M059J (cell line): Measurements from ENCODE around the gene HOXA5. TPM values are rescaled to one million over a fixed set of nuclear protein-coding genes. Genes with fewer than 3 reads are reported as not detected.

Experiments used
- DNase-seq: peaks from one replicate; pipeline ENCODE4 v3.0.0-alpha.2; 2012; ENCODE audit warnings: low read depth
- total RNA-seq: library from RNA; depleted of rRNA; stranded (reverse); fragments of >200 nt; shearing (Covaris generic); gene quantifications from 2 replicates; pipeline ENCODE4 v1.2.3, GENCODE V29; 2014; rRNA removed

HOXA5 gene
- 0.69 and 3.0 TPM in 2 replicates for total RNA-seq

- DNase-seq, result peak; percentile 89
Observed at GRCh38 chr7:27143023-27143949, at the start of gene HOXA5. HOXA5 (minus strand) TSS chr7:27143681; CDS start chr7:27143607, 74 bp downstream.

GRCh38 chr7:27192546-27193334 is 49.3 kb upstream of the HOXA5 start:
- DNase-seq, result no peak

GRCh38 chr7:27191833-27192545 is 48.5 kb upstream of the HOXA5 start:
- DNase-seq, result no peak

- DNase-seq, result no peak
Observed at GRCh38 chr7:27191161-27191731, 47.8 kb upstream of the HOXA5 start.

- no peak for DNase-seq
Observed at GRCh38 chr7:27189997-27190748, 46.7 kb upstream of the HOXA5 start.

DNA sequence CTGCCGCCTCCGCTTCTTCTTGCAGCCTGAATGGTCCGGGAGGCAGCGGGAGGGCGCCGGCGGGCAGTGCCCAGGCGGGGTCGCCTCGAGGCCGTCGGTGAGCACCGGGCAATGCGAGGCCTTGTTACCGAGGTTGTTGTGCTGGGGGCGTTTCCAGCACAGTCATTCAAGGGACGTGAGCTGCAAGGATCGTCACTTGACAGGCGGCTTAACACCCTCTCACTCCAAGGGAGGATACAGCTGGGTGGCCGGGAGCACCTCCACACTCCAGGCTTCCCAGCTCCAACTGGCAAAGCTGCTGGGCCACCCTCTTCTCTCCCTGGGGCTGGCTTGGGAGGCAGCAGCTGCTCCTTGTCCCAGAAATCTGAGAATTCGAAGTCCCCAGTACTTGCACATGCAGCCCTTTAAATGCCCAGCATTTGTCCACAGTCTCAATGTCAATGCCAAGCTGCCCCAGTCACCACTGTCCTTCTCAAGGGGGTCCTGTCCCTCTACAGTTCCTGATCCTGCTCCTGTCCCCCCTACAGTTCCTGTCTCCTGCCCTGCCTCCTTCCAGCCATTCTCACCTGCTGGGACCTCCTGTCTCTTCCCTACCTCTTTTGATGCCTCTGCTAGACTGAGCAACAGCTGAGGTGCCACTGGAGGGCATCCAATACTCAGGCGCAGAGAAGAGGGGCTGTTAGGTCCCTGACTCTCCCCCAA is 46.0 kb upstream of the HOXA5 start:
- no peak for DNase-seq

- no peak for DNase-seq
Observed at GRCh38 chr7:27188386-27189294, 45.2 kb upstream of the HOXA5 start.

DNA sequence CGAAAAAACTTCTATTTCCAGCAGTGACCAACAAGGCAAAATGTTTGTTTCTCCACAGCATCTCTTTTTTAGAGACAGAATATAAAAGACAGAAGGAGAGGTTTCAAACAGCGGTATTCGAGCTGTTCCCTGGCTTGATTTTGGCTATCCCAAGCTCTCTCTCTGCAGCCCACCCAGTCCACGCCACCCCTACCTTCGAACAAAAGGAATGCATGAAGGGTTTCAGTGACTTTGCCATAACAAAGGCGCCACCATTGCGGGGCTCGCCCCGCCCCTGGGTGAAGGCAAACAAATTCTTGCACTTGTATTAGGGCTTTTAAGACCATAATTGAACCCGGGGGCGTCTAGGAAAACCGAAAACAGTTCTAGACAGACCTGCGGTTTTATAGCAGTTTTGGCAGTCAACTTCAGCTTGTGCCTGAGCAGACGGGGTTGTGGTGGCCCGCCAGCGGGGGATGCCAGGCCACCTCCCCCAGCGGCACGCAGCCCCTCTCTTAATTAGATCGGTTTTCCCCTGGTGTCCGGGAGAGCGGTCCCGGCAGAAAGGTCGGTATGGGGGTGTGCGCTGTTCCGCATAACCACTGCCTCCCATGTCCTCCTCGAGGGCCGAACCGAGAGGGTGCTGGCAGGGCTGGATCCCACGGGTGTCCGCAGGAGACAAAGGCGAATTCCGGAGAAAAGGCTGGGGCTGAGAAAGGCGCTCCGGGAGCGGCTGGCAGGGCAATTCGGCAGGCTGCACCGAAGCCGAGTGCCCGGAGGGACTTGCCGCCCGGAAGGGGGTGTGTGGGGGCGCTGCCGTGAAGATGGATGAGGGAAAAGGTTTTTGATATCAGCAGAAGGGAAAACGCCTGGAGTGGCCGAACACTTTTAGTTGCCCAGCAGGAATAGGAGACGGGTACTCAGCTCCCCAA is 44.2 kb upstream of the HOXA5 start:
- no peak for DNase-seq

DNA sequence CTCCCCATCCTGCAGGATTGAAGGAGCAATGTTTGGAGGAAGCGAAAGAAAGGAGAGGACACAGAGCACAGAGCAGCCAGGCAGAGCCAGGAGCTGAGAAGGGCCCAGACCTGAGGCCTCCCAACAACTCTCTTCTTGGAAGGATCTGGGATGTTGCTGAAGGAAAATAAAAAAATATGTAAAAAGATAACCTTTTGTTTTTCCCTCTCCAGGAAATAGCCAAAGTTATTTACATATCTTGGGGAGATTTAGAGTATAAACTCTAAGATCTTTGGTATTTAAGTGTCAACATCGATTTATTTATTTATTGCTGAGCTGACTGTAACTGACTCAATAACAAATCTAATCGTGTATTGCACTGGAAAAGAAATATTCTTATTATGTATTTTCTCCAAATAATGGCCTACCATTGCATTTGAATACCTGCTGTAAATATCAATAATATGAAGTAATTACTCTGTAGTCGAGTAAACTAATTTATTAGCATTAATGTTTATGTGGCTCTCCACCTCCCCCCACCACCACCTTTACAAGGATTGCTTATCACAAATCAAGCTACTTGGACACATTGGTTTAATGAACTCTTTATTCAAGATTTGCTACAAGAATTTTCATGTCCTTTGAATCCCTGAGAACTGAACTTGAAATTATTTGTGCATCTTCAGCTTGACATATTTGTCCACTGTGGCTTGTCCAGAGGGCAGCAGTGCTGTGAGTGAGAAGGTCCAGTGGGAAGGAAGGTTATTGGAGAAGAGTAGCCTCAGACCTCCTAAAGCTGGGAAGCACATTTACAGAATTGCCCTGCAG is 43.4 kb upstream of the HOXA5 start:
- no peak for DNase-seq

- DNase-seq, result no peak
Observed at GRCh38 chr7:27185854-27186667, 42.6 kb upstream of the HOXA5 start.

DNA sequence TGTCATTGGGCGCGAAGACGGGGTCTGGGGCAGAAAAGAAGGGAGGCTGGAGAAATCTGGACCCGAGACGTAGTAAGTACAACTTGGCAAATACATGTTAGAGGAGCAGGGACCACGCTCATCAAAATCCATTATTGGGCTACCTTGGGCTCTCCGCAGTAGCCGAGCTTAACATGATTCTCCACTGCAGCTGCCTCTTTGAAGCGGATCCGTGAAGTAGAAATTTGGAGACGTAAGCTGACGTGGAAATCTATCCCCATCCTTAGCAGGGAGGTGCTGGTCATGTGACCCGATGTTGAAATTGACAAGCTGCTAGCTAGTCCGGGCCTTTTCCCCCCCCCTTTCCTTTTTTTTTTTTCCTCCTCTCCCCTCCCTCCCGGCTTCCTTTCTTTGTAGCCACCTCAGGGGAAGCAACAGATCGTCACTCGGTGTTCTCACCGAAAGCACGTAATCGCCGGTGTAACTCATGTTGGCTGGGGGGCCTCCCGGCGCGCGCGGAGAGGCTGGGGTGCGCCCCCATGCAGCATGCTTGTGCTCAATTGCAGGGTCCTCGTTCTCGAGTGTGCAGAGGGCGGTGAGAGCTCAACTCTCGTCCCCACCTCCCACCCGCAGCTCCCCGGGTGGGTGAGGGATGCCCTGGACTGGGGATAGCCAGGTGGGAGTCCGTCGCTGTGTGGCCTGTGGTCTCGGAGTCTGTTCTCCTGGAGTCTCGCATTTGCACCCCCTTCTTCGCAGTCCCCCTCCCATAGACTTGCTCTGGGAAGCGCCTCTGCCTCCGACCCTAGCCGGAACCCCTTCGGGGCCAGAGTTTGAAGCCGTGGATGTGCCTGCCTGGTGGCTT is 41.8 kb upstream of the HOXA5 start, which contains the start of gene HOXA11:
HOXA11 (minus strand) TSS at position 220 of the 841 bp plus-strand sequence; CDS start at position 132, 88 bp downstream.
- DNase-seq, result no peak

- DNase-seq, result peak; percentile 65
Observed at GRCh38 chr7:27184337-27185012, 41.0 kb upstream of the HOXA5 start.

DNA sequence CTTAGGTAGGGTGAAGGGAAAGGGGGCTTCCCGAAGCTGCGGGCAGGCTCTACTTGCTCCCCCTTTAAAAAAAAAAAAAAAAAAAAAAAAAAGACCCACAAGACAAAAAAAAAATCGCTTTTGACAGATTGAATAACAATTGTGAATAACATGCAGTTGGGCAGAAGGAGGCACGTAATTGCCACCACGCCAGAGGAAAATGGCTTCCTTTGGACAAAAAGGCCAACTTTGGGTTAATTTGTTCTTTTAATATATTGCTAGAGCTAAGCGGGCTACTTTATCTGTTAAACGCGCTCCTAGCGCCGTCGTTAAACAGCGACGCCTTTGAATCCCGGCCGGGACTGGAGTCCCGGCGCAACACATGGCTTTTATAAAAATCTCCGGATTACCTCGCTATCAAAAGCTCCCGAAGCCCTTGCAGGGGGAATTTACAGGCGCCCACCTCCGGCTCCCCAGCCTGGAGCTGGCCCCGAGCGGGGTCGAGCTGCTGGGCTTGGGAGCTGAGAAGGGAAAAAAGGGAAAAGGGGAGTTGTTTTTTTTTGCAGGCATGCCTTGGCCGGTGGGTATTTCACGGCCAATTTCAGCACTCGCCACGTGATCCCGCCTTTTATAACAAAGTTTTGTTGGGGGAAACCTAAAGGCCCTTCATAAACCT is 40.3 kb upstream of the HOXA5 start:
- DNase-seq, result peak; percentile 64
